NCI-H1092 (cell line): ENCODE results near the gene RIPPLY1.
"Not testable (repeated sequence)": the region's sequence is repeated elsewhere in the genome, so short reads cannot be mapped to it uniquely, and the experiment has no call there.

ENCODE experiments used
- DNase-seq: peaks from one replicate; lab custom pipeline; 2025; lab: John Stamatoyannopoulos, UW

Gene RIPPLY1

GRCh38 chrX:106906361-106906760 lies 3.2 kb upstream of the RIPPLY1 start:
- DNase-seq, result no peak

GRCh38 chrX:106905064-106905708 lies 2.0 kb upstream of the RIPPLY1 start:
- DNase-seq, result no peak

- no peak for DNase-seq
These were observed 851 bp upstream of the RIPPLY1 start for GRCh38 chrX:106903856-106904528.

- no peak for DNase-seq
These were observed 457 bp downstream of the RIPPLY1 start for GRCh38 chrX:106902684-106903083.

GRCh38 chrX:106901781-106902219 lies 1.3 kb downstream of the RIPPLY1 start:
- no peak for DNase-seq

GRCh38 chrX:106901341-106901740 lies 1.8 kb downstream of the RIPPLY1 start:
- DNase-seq, result no peak

GRCh38 chrX:106899841-106900240 lies 3.3 kb downstream of the RIPPLY1 start:
- DNase-seq, result no peak

GRCh38 chrX:106899276-106899675 lies 3.9 kb downstream of the RIPPLY1 start:
- DNase-seq, result no peak

- DNase-seq, result peak; percentile 37
These were observed 4.7 kb downstream of the RIPPLY1 start for GRCh38 chrX:106898462-106898861.

- no peak for DNase-seq
These were observed 5.9 kb downstream of the RIPPLY1 start for GRCh38 chrX:106897259-106897658.

- no peak for DNase-seq
These were observed 8.1 kb downstream of the RIPPLY1 start for GRCh38 chrX:106894978-106895452.

- peak; percentile 34 for DNase-seq
These were observed 8.7 kb downstream of the RIPPLY1 start for GRCh38 chrX:106894392-106894909.

GRCh38 chrX:106891762-106892460 lies 11.2 kb downstream of the RIPPLY1 start:
- no peak for DNase-seq

GRCh38 chrX:106889468-106889867 lies 13.7 kb downstream of the RIPPLY1 start:
- DNase-seq, result no peak

- DNase-seq, result no peak
These were observed 28.0 kb downstream of the RIPPLY1 start for GRCh38 chrX:106875151-106875550.

GRCh38 chrX:106874075-106874474 lies 29.1 kb downstream of the RIPPLY1 start:
- no peak for DNase-seq

- DNase-seq, result not testable (repeated sequence)
These were observed 30.3 kb downstream of the RIPPLY1 start for GRCh38 chrX:106872796-106873195.

GRCh38 chrX:106863697-106864096 lies 39.4 kb downstream of the RIPPLY1 start:
- no peak for DNase-seq

- DNase-seq, result no peak
These were observed 40.0 kb downstream of the RIPPLY1 start for GRCh38 chrX:106862972-106863688.
